AG09309 (cell line): ENCODE data around the gene GPC2.
A peak's percentile ranks its signal among the peaks of the same experiment; 100 is the strongest.
"Not testable (repeated sequence)": the region's sequence is repeated elsewhere in the genome, so short reads cannot be mapped to it uniquely, and the experiment has no call there.

Experiments
- DNase-seq: peaks from one replicate; pipeline ENCODE4 v3.0.0-alpha.2; 2010; ENCODE audit warnings: low read depth
- H3K4me3 ChIP-seq: 2 replicates; pipeline ENCODE4 v1.5.1; 2011; ENCODE audit warnings: mild to moderate bottlenecking, low read depth, low read length, moderate library complexity; ENCODE audit not compliant: control insufficient read depth
- TF ChIP-seq, protein P1 (sequence below): IDR thresholded peaks from 2 replicates; pipeline ENCODE4 v1.5.1; 2011; ENCODE audit warnings: mild to moderate bottlenecking, low read depth, low read length, inconsistent platforms; ENCODE audit not compliant: insufficient read depth, control insufficient read depth; ENCODE audit errors: missing control alignments

Gene GPC2

DNA sequence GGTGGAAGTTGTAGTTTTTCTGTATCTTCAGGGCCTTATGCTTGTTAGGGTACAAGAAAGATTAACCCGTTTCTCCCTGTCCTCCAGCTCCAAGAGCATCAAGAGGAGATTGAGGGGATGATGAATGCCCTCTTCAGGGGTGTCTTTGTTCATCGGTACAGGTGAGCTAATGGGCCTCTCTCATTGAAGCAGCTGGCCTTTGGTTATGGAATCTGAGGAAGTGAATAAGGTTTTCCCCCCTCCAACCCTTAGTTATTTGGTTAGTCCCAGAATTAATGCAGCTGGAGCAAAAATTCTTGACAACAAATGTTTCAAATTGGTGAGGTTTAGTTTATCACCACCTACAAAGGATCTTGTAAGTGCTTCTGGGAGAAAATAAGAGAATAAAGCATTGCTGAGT, 18.0 kb upstream of the GPC2 start:
- no peak overlapping the region for H3K4me3 ChIP-seq
- DNase-seq = no peak
- TF ChIP-seq, protein P1, sequence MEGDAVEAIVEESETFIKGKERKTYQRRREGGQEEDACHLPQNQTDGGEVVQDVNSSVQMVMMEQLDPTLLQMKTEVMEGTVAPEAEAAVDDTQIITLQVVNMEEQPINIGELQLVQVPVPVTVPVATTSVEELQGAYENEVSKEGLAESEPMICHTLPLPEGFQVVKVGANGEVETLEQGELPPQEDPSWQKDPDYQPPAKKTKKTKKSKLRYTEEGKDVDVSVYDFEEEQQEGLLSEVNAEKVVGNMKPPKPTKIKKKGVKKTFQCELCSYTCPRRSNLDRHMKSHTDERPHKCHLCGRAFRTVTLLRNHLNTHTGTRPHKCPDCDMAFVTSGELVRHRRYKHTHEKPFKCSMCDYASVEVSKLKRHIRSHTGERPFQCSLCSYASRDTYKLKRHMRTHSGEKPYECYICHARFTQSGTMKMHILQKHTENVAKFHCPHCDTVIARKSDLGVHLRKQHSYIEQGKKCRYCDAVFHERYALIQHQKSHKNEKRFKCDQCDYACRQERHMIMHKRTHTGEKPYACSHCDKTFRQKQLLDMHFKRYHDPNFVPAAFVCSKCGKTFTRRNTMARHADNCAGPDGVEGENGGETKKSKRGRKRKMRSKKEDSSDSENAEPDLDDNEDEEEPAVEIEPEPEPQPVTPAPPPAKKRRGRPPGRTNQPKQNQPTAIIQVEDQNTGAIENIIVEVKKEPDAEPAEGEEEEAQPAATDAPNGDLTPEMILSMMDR = no peak

DNA sequence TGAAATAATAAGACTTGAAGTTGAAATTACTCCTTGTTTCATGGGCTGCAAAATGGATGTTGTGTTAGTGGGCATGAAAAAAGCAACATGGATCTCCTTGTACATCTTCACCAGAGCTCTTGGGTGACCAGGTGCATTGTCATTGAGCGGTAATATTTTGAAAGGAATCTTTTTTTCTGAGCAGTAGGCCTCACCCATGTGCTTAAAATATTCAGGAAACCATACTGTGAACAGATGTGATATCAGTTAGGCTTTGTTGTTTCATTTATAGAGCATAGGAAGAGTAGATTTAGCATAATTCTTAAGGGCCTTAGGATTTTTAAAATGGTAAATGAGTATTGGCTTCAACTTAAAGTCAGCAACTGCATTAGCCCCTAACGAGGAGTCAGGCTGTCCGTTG, 15.8 kb upstream of the GPC2 start:
- no peak for DNase-seq
- TF ChIP-seq, protein P1 = no peak
- H3K4me3 ChIP-seq = no peak overlapping the region

DNA sequence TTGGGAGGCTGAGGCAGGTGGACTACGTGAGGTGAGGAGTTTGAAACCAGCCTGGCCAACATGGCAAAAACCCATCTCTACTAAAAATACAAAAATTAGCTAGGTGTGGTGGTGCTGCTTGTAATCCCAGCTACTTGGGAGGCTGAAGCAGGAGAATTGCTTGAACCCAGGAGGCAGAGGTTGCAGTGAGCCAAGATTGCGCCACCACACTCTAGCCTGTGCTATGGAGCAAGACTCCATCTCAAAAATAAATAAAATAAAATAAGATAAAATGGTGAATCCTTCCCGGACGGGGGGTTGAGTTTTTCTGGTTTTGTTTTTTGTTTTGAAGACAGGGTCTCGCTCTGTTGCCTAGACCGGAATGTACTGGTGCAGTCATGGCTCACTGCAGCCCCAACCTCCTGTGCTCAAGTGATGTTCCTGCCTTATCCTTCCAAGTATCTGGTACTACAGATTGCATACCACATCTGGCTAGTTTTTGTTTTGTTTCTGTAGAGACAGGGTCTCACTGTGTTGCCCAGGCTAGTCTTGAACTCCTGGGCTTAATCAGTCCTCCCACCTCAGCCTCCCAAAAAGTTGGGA, 15.2 kb upstream of the GPC2 start:
- not testable (repeated sequence) for H3K4me3 ChIP-seq, DNase-seq

DNA sequence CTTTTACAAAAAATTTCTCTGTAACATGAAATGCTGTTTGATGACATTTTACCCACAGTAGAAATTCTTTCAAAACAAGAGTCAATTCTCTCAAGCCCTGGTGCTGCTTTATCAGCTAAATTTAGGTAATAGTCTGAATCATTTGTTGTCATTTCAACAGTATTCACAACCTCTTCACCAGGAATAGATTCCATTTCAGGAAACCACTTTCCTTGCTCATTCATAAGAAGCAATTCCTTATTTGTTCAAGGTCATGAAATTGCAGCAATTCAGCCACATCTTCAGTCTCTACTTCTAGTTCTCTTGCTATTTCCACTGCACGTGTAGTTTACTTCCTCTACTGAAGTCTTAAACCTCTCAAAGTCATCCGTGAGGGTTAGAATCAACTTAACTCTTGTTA, 14.6 kb upstream of the GPC2 start:
- no peak overlapping the region for H3K4me3 ChIP-seq
- TF ChIP-seq, protein P1 = no peak

DNA sequence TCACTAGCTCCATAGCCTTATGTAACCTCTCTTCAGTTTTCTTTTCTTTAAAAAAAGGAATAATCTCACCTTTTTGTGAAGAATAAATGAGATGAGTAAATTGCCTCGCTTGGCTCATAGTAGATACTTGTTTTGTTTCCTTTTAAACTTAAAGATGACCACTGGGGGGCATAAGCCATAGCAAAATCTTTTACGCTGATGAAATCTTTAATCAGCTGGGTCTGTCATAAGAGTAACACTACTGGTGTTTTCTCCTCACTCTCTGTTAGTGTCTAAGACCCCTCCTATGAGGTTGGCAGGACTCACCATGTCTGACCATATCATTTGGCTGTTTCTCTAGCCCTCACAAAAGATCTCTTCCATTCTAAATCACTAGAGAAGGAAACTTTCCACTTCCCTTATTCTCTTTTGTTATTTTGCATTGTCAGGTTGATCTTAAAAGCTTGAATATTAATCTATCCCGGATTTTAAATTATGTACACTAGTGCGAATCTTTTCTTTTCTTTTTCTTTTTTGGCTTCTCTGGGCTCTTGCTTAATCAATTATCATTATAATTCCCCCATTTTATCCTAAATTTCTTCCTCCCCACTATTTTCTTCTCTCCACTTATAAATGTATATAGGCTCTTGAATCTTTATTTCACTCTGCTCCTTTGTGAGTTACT, 13.0 kb upstream of the GPC2 start:
- DNase-seq = no peak
- TF ChIP-seq, protein P1 = peak; percentile 47
- H3K4me3 ChIP-seq = no peak overlapping the region

More for the DNA sequence above, 14.6 kb upstream of the GPC2 start:
- peak; percentile 63 for DNase-seq

DNA sequence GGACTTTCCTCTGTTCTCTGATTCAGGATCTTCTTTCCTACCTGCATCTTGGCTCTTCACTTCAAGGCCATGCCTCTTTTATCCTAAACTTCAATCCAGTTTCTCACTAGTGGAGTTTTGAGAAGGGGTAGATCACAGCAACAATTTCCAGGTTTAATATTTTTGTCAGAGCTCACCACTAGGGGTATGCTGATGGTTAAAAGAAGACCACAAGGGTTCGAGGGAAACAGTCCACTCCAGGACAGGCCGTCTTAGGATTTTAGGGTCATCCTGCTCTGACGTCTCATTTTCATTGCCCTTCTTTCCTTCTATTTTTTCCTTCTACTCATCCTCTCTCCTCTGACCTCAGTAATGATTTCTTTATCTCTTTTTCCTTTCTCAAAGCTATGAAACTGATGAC, 11.9 kb upstream of the GPC2 start:
- TF ChIP-seq, protein P1 = no peak
- H3K4me3 ChIP-seq = no peak overlapping the region
- DNase-seq = no peak

DNA sequence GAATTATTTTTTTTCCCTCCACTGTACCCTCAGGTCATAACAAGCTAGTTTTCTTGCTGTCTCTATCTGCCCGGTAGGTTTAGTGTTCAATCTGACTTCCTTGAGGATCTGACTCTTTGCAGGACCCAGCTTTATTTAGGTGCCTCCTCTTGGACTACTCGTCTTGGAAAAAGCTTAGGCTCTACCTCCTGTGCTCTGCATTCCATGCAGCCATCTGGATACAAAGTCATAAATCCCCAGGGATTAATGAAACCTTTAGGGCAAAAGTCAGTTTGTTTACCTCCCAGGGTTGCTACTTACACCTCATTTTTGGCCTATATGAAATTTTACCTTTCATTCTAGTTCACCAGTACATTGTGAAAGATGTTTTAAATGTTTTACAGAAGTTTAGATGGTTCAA, 8.5 kb upstream of the GPC2 start:
- no peak for DNase-seq
- TF ChIP-seq, protein P1 = no peak
- H3K4me3 ChIP-seq = no peak overlapping the region

DNA sequence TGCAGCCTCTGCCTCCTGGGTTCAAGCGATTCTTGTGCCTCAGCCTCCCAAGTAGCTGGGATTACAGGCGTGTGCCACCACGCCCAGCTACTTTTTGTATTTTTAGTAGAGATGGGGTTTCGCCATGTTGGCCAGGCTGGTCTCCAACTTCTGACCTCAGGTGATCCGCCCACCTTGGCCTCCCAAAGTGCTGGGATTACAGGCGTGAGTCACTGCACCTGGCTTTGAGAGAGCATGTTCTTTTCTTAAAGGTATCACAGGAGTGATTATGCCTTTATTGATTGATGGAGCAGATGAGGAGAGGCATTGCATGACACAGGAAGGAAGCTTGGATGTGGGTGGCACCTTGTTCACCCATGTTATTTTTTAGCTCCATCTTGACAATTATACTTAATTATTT, 5.9 kb upstream of the GPC2 start:
- not testable (repeated sequence) for DNase-seq

DNA sequence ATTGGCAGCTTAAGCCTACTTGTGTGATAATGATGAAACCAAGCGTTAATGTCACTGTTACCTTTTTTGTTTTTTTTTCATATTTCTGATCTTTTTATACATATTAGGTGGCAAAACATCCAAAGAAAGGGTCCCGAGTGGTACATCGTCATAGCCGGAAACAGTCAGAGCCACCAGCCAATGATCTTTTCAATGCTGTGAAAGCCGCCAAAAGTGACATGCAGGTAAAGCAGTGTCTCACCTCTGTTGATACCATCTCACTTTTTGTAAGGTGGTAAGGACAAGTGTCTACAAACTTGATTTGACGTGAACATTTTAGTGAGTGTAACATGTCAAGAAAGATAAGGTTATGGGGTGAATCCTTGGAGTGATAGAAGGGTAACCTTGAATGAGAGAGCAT, 5.4 kb upstream of the GPC2 start:
- DNase-seq, H3K4me3 ChIP-seq: not testable (repeated sequence)

More for the DNA sequence above, 5.9 kb upstream of the GPC2 start:
- not testable (repeated sequence) for H3K4me3 ChIP-seq

DNA sequence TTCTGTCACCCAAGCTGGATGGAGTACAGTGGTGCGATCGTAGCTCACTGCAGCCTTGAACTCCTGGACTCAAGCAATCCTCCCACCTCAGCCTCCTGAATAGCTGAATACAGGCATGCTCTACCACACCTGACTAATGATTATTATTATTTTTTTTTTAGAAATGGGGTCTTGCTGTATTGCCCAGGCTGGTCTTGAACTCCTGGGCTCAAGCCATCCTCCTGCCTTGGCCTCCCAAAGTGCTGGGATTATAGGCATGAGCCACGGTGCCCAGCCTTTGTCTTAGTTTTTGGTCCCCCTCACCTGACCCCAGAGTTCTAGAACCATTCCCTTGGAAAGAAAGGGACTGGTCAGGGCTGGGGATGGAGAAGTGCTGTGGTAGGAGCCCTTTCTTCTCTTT, 2.9 kb upstream of the GPC2 start:
- not testable (repeated sequence) for H3K4me3 ChIP-seq, DNase-seq
